ENCODE measurements around the gene ASTN2.

Gene ASTN2

GRCh38 chr9:117448066-117448465, 33.2 kb upstream of the ASTN2 start:
- TF ChIP-seq, protein P1, sequence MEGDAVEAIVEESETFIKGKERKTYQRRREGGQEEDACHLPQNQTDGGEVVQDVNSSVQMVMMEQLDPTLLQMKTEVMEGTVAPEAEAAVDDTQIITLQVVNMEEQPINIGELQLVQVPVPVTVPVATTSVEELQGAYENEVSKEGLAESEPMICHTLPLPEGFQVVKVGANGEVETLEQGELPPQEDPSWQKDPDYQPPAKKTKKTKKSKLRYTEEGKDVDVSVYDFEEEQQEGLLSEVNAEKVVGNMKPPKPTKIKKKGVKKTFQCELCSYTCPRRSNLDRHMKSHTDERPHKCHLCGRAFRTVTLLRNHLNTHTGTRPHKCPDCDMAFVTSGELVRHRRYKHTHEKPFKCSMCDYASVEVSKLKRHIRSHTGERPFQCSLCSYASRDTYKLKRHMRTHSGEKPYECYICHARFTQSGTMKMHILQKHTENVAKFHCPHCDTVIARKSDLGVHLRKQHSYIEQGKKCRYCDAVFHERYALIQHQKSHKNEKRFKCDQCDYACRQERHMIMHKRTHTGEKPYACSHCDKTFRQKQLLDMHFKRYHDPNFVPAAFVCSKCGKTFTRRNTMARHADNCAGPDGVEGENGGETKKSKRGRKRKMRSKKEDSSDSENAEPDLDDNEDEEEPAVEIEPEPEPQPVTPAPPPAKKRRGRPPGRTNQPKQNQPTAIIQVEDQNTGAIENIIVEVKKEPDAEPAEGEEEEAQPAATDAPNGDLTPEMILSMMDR (conservative IDR thresholded peaks at IDR 0.05; ENCODE audit: low read depth, low read length), result no peak

DNA sequence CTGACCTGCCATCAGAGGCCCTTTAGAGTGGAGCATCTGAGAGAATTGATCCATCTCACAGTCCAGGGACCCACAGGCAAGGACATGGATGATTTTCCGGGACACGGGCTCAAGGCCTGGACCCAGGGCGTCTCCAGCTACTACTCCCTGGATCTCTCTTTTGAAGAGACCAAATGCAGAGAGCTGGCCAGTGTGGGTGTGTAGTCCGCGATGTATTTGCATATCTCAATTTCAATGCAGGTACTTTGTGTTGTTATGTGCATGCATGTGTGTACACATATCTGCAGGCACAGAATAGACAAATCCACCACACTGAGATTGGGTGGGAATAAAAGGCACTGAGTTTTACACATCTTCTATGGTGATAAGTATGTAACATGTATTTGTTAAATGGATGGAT, 30.8 kb upstream of the ASTN2 start:
- no peak overlapping the region for H2AFZ ChIP-seq (ENCODE audit: low read depth)
- TF ChIP-seq, protein P1 (conservative IDR thresholded peaks at IDR 0.05; ENCODE audit: low read depth, low read length), result no peak

More at GRCh38 chr9:117448066-117448465, 33.2 kb upstream of the ASTN2 start:
- Histone ChIP-seq H2AFZ (ENCODE audit: low read depth) (no peak overlapping the region), H3K4me3 (IDR thresholded peaks at IDR 0.05; ENCODE audit: insufficient read depth, low read depth, low read length) (no peak overlapping the region), H4K20me1 (ENCODE audit: insufficient read depth) (no peaks in the 10 kb centered on the region), H3K27me3 (ENCODE audit: insufficient read depth, low read depth) (no peaks in the 10 kb centered on the region), H3K4me1 (ENCODE audit: low read depth, poor library complexity, severe bottlenecking) (no peaks in the 10 kb centered on the region), H3K36me3 (ENCODE audit: insufficient read depth) (no peaks in the 10 kb centered on the region), H3K9ac (no peak overlapping the region), H3K4me2 (no peak overlapping the region), H3K79me2 (ENCODE audit: insufficient read depth, low read depth) (no peaks in the 10 kb centered on the region), H3K27ac (no peak overlapping the region)

DNA sequence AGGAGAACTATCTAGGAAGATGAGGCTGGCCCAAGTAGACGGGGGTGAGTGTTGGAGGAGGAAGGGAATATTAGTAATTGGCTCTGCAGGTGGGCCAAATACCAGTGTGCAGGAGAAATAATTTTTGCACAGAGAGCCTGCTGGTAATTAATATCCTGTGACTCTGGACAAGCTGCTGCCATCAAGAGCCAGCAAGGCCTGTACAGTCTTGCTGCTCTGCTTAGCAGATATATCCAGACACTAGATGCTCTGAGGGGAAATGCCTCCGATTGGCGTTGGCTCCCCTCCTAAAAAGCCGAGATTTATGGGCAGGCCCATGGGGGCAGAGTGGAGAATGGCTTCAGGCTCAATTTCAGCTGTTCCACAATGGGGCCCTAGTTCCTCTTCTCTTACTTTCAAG, 29.6 kb upstream of the ASTN2 start:
- no peaks in the 10 kb centered on the region for H3K79me2 ChIP-seq (ENCODE audit: insufficient read depth, low read depth)
- H2AFZ ChIP-seq (ENCODE audit: low read depth), result no peak overlapping the region
- no peaks in the 10 kb centered on the region for H3K27me3 ChIP-seq (ENCODE audit: insufficient read depth, low read depth)
- H3K4me1 ChIP-seq (ENCODE audit: low read depth, poor library complexity, severe bottlenecking), result no peaks in the 10 kb centered on the region
- H4K20me1 ChIP-seq (ENCODE audit: insufficient read depth), result no peaks in the 10 kb centered on the region
- no peak overlapping the region for H3K4me3 ChIP-seq (IDR thresholded peaks at IDR 0.05; ENCODE audit: insufficient read depth, low read depth, low read length)
- H3K27ac ChIP-seq, result no peak overlapping the region
- TF ChIP-seq, protein P1 (conservative IDR thresholded peaks at IDR 0.05; ENCODE audit: low read depth, low read length), result no peak
- H3K9ac ChIP-seq, result no peak overlapping the region
- H3K4me2 ChIP-seq, result no peak overlapping the region
- no peaks in the 10 kb centered on the region for H3K36me3 ChIP-seq (ENCODE audit: insufficient read depth)

More for the DNA sequence above, 30.8 kb upstream of the ASTN2 start:
- Histone ChIP-seq H3K4me2 (no peak overlapping the region), H3K27me3 (ENCODE audit: insufficient read depth, low read depth) (no peaks in the 10 kb centered on the region), H3K4me3 (IDR thresholded peaks at IDR 0.05; ENCODE audit: insufficient read depth, low read depth, low read length) (no peak overlapping the region), H3K4me1 (ENCODE audit: low read depth, poor library complexity, severe bottlenecking) (no peaks in the 10 kb centered on the region), H3K27ac (no peak overlapping the region), H3K9ac (no peak overlapping the region), H4K20me1 (ENCODE audit: insufficient read depth) (no peaks in the 10 kb centered on the region), H3K36me3 (ENCODE audit: insufficient read depth) (no peaks in the 10 kb centered on the region), H3K79me2 (ENCODE audit: insufficient read depth, low read depth) (no peaks in the 10 kb centered on the region)

- H2AFZ ChIP-seq (ENCODE audit: low read depth), result no peak overlapping the region
- no peak overlapping the region for H3K4me3 ChIP-seq (IDR thresholded peaks at IDR 0.05; ENCODE audit: insufficient read depth, low read depth, low read length)
- H3K27me3 ChIP-seq (ENCODE audit: insufficient read depth, low read depth), result no peaks in the 10 kb centered on the region
- H3K27ac ChIP-seq, result no peak overlapping the region
- TF ChIP-seq, protein P1 (conservative IDR thresholded peaks at IDR 0.05; ENCODE audit: low read depth, low read length), result no peak
- H3K4me2 ChIP-seq, result no peak overlapping the region
- H4K20me1 ChIP-seq (ENCODE audit: insufficient read depth), result no peaks in the 10 kb centered on the region
- H3K79me2 ChIP-seq (ENCODE audit: insufficient read depth, low read depth), result no peaks in the 10 kb centered on the region
- no peaks in the 10 kb centered on the region for H3K36me3 ChIP-seq (ENCODE audit: insufficient read depth)
- no peaks in the 10 kb centered on the region for H3K4me1 ChIP-seq (ENCODE audit: low read depth, poor library complexity, severe bottlenecking)
- no peak overlapping the region for H3K9ac ChIP-seq
These were observed 22.4 kb upstream of the ASTN2 start for GRCh38 chr9:117437283-117437682.
